Fibroblast of skin of right quadriceps (primary cell): ENCODE measurements around the gene CHRD.

ENCODE experiments used
- DNase-seq: peaks from one replicate; pipeline ENCODE4 v3.0.0-alpha.2; 2013

CHRD gene

GRCh38 chr3:184361932-184362667 is 17.8 kb upstream of the CHRD start:
- no peak for DNase-seq

DNA sequence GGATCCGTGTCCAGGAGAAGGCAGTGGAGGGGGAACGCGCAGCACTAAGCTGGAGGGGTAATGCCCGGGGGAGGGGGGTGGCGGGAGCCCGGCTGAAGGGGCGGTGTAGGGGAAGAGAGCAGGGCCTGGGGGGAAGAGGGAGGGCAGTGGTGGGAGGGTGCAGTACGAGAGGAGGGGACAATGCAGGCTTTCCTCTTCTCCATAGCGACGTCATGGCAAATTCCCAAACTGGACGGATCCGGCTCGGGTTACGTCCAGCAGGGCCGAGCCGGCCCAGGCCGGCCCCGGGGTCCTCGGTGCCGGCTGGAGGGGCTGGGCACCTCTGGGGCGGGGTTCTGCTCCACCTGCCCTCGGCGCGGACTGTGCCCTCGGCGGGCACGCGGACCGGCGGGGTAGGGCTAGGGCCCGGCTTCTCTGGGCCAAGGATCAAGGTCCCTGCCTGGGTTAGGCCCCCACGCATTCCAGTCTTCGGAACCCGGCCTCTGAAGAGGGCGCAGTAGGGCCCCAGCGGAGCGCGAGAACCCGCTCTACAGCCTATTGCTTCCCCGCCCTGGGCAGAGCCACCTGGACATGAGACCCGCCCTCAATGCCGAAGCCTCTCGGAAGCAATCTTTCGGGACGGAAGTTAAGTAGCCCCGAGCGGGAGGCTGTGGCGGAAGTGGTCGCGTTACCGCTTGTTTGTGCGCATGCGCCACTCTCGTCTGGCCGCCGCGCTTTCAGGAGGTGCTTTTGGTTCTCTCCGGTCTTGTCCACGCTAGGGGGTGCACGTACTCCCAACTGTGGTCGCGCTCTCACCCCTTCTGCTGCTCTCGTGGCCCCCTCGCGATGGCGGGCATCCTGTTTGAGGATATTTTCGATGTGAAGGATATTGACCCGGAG is 16.9 kb upstream of the CHRD start:
- peak; percentile 97 for DNase-seq

GRCh38 chr3:184366619-184367289 is 13.1 kb upstream of the CHRD start:
- peak; percentile 65 for DNase-seq

GRCh38 chr3:184368116-184368515 is 11.7 kb upstream of the CHRD start:
- DNase-seq, result no peak

DNA sequence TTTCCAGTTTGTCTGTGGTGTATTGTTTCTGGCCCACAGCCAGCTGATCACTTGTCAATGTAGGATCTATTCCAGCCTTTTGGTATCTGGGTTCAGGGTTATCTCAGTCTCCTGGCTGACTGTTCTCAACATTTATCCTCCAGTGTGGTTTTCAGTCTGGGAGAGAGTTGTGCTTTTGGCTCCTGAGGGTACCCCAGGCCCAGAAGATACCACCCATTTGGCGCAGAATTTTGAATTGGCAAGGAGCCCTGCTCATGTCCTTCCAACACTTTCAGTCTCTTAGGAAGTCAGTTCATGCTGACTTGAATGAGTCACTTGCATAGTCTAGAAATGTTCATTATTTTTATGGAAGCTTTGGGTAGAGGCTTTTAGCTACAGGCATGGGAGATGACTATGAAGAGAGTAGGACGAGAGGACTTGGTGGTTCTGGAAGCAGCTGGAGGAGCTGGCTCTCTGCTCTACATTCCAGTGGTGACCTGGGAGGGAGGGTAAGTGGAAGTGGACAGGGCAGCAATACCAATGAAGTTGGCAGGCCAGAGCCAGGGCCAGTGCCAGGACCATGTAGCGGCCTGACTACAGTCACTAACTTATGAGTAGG is 11.2 kb upstream of the CHRD start:
- DNase-seq, result peak; percentile 58

DNA sequence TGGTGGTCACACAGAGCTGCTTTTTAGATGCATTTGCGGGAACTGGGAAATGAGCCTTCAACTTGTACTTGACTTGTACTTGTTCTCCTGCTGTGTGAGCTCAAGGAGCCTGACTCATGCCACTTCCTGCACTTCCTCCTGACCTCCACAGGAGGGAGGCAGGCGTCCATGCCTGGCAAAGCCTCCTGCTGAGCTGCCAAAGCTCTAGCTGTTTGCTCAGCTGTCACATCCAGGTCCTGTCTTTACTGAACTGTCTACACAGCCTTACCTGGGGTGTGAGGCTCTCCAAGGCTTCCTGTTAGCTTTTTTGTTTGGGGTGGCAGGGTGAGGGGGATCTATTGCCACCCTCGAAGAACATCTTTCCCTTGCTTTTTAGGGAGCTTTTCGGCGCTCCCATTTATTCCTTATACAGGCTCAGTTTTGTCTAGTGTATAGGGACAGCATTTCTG is 8.3 kb upstream of the CHRD start:
- peak; percentile 82 for DNase-seq

DNA sequence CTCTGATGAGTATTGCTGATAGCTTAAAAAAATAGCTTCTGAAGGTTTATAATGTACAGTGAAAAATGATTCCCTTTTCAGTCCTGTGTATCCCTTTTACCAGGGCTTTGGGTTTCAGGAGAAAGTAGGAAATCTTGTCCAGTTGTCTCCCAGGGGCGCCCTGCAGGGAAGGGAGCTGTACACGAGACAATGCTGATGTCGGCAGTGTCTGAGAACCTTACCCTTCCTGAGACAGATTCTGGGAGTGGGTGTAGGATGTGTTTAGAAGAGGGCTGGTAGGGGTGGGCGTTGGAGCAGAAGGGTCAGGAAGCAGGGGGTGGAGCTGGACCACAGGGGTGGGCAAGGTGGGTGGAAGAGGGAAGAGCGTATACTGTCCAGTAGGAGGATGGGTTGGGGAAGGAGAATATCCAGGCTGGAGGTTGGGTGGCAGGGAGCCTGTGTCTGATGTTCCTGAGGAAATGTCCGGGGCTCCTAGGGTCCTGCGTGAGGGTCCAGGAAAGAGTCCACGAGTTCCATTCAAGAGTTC is 7.5 kb upstream of the CHRD start:
- DNase-seq, result no peak

DNA sequence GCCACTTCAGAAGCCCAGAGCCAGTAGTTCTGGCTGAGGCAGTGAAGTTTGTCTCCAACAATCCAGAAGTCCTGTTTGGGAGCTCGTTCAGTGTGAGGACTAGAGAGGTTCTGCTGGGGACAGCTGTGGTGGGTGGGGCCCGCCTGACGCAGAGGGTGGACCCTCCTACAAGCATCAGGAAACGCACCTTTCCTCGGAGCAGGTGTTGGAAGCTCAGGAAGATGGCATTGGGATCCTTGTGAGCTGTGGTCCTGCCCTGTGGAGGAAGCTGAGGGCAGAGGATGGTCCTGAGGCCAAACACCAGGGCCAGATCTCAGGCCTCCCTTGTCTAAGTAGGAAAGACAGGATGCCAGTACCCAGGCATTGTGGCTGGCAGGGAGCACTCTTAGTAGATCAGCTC is 6.9 kb upstream of the CHRD start:
- DNase-seq, result no peak

GRCh38 chr3:184373422-184373821 is 6.4 kb upstream of the CHRD start:
- DNase-seq, result no peak

DNA sequence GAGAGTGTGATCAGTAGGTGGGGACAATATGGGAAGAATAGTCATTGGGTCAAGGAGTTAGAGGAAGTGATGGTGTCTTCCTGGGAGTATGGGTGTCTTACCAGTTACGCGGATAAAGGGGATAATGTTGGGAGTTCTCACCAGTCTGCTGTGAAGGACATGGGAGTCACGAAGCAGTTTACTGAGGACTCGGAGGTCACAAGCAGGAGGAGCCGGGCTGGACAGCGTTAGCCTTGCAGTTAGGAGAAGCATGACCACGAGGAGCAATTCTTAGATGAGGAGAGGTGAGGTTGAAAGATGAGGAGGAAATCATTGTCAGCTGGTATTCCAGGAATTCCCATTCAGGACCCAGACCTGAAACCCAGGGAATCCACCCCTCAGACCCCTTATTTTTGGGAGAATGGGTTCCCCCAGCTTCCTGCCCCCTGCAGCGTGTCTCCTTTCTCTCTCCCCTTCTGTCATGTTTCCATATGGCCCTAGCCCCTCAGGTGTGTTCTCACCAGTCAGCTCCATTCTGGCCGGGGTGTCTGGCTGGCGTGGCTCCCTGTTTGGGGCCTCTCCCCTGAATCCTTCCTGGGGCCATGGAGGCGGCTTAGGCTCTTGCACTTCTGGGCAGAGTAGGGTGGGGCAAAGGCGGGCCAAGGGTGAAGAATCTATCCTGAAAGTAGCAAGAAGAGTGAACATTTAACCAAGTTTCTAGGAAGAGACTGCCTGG is 4.0 kb upstream of the CHRD start:
- DNase-seq, result no peak

- no peak for DNase-seq
Measured at GRCh38 chr3:184377374-184377773, 2.5 kb upstream of the CHRD start.

DNA sequence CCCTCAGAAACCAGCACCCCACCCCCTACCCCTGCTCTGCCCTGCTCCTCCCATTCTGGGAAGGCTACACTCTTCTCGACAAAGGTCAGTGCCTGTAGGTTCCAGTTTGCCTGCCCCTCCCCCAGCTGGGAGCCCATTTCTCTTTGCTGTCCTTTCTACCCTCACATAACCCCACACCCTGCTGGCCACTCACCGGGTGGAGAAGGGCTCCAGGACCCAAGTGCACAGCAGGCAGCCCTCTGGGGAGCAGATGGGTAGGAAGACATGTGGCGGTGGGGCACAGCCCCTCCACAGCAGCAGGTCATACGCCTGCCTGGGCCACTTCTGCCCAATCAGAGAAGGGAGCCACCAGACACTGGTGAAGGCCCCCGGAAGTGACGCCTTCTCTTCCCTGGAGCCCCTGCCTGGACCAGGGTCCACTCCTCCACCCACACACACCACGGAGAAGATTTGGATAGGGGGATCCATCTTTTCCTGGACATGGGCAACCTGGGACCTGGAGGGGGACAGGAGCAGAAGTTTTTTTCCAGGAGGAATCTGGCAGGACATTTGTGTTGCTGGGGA is 1.9 kb upstream of the CHRD start, which contains the start of gene THPO:
TSS of gene THPO (minus strand) at position 326 of the 564 bp plus-strand sequence. CDS start 1,948 bp downstream, outside the sequence.
- DNase-seq, result no peak

DNA sequence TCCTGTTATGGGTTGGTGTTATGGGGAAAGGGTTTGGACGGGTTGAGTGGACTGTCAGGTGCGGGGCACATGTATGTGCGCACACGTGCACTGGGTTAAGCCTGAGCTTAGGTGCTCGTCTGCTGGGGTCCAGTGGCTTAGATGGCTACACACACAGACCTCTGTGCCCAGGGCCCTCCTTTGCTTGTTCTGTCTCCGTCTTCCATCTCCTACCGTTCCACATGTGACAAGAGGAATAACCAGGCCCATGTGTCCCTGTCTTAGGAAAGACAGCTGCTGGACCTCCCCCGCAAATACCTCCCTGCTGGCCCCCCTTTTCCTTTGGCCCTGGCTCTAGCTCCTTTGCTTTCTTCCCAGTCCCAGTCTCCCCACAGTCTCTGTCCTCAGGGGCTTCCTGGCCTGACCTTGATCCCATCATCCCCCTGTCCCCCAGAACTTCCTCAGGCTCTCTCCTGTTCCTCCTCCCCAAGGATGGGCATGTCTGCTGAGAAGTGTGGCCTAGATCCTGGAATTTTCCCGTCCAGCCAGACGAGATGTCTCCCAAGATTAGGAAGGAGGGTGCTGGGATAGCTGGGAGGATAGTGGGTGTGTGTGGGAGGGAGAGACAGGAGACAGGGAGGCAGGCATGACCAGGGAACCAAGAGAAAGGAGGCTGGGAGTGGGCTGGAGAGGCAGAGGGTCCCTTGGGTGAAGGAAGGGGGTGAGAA is 1.1 kb upstream of the CHRD start:
- no peak for DNase-seq

- DNase-seq, result peak; percentile 17
Measured at GRCh38 chr3:184380185-184380626, 352 bp downstream of the CHRD start.

GRCh38 chr3:184380627-184381260 is 890 bp downstream of the CHRD start:
- no peak for DNase-seq

DNA sequence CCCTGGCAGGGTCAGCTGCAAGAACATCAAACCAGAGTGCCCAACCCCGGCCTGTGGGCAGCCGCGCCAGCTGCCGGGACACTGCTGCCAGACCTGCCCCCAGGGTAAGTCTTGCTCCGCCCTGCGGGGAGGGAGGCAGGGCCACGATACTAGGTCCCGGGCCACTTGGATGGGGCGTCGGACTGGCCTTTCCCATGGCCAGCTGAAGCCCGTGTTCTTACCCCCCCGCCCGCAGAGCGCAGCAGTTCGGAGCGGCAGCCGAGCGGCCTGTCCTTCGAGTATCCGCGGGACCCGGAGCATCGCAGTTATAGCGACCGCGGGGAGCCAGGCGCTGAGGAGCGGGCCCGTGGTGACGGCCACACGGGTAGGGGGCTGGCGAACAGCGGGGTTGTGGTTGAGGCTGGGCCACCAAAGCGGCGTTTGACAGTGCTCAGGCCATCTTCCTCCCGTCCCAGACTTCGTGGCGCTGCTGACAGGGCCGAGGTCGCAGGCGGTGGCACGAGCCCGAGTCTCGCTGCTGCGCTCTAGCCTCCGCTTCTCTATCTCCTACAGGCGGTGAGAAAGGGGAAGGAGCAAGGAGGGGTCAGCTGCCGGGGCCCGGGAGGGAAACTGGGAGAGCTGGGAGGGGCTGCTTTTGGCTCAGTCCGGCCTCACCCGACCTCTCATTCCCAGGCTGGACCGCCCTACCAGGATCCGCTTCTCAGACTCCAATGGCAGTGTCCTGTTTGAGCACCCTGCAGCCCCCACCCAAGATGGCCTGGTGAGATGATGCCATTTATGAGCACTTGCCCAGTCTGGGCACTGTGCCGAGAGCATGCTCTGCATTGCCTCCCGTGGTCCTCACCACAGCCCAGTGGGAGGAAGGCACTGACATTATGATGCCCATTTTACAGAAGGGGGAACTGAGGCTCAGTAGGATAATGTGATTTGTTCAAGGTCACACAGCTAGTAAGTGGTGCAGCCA is 1.7 kb downstream of the CHRD start:
- DNase-seq, result no peak

DNA sequence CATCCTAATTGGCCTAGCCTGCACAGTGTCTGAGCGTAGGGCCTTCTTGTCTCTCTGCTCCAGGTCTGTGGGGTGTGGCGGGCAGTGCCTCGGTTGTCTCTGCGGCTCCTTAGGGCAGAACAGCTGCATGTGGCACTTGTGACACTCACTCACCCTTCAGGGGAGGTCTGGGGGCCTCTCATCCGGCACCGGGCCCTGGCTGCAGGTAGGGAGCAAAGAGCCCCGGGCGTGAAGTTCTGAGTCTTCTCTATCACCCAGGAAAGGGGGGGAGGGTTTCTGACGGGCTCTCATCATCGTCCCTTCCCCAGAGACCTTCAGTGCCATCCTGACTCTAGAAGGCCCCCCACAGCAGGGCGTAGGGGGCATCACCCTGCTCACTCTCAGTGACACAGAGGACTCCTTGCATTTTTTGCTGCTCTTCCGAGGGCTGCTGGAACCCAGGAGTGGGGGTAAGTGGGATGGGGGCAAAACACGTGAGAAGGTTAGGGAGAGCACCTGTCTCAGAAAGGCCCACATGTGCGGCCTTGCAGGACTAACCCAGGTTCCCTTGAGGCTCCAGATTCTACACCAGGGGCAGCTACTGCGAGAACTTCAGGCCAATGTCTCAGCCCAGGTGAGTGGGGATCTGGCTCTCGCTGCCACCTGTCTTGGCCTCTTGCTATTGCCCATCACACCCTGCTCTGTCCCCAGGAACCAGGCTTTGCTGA is 2.6 kb downstream of the CHRD start:
- DNase-seq, result no peak

- no peak for DNase-seq
Measured at GRCh38 chr3:184383033-184383740, 3.3 kb downstream of the CHRD start.
